Activated CD8-positive, alpha-beta T cell treated with anti-CD3 and anti-CD28 coated beads for 36 hours (primary cell): ENCODE results near the gene FNDC7. TPM values are rescaled to one million over a fixed set of nuclear protein-coding genes. Genes with fewer than 3 reads are reported as not detected.

Source experiments
- ATAC-seq: fragments of 200-7000 bp; cut with Tn5 transposase; one replicate; pipeline ENCODE4 v1.10.0; 2021; ENCODE audit warnings: mild to moderate bottlenecking, moderate library complexity
- CTCF ChIA-PET: fragments of 350-600 bp; sonication (Branson Sonifier 250); formaldehyde crosslinking; loops from one replicate; lab custom pipeline; 2021; ENCODE audit warnings: antibody characterized with exemption; lab: Charles Lee
- POLR2A ChIA-PET: fragments of 350-600 bp; sonication (Branson Sonifier 250); formaldehyde crosslinking; loops from one replicate; lab custom pipeline; 2021; ENCODE audit warnings: antibody characterized with exemption; lab: Charles Lee
- DNase-seq: peaks from one replicate; pipeline ENCODE4 v3.0.0-alpha.2; 2020
- H3K27ac Mint-ChIP-seq: one replicate; pipeline ENCODE4 v1.8.0; 2021; ENCODE audit warnings: mild to moderate bottlenecking, mixed read lengths
- H3K27me3 Mint-ChIP-seq: one replicate; pipeline ENCODE4 v1.8.0; 2021; ENCODE audit warnings: mixed read lengths
- H3K36me3 Mint-ChIP-seq: one replicate; pipeline ENCODE4 v1.8.0; 2021; ENCODE audit warnings: low read depth, mixed read lengths
- H3K4me1 Mint-ChIP-seq: one replicate; pipeline ENCODE4 v1.8.0; 2021; ENCODE audit warnings: low read depth, mixed read lengths
- H3K4me3 Mint-ChIP-seq: one replicate; pipeline ENCODE4 v1.8.0; 2021; ENCODE audit warnings: mild to moderate bottlenecking, moderate library complexity, mixed read lengths
- H3K9me3 Mint-ChIP-seq: one replicate; pipeline ENCODE4 v1.8.0; 2021; ENCODE audit warnings: mixed read lengths
- CTCF ChIP-seq: fragments of 200-600 bp; IDR thresholded peaks from one replicate; pipeline ENCODE4 v1.8.0; 2022; ENCODE audit warnings: antibody characterized with exemption, mild to moderate bottlenecking
- intact Hi-C: fragments of 100-400 bp; cut with micrococcal nuclease; formaldehyde crosslinking; loops from one replicate; pipeline ENCODE4 v1.10.0; 2022
- total RNA-seq, 2 experiments: library from RNA; stranded (reverse); gene quantifications; one replicate each; pipeline ENCODE4 v1.2.3, GENCODE V29; 2021

The FNDC7 gene
- total RNA-seq, 2 experiments from 2014 or later, result 0.20 TPM; not detected in 1

GRCh38 chr1:108686614-108687313 is 25.9 kb upstream of the FNDC7 start:
- ATAC-seq, result no peak
- intact Hi-C loops, result no loop called here
- POLR2A ChIA-PET, result no interaction called here

GRCh38 chr1:108691128-108691941 is 21.4 kb upstream of the FNDC7 start:
- Mint-ChIP-seq H3K4me3 (peak overlapping the region; percentile 97), H3K4me1 (peaks cover 26% of the 10 kb centered on the region), H3K9me3 (no peaks in the 10 kb centered on the region), H3K36me3 (peaks cover 41% of the 10 kb centered on the region), H3K27ac (peak overlapping the region; percentile 97), H3K27me3 (no peaks in the 10 kb centered on the region)
- CTCF ChIA-PET, result interaction anchor here (0.6 to 4.1 kb wide), 10 partner anchors 9 to 179 kb away, joined by 3 to 21 read pairs (median 10); partner anchors contain the start of genes EEIG2 and HENMT1
- ATAC-seq (no peak), DNase-seq (no peak)
- no peak for TF ChIP-seq CTCF
- intact Hi-C loops, result loop anchor here (5.0 kb wide), 1 partner anchor 44 kb away; no protein-coding TSS in a partner anchor
- POLR2A ChIA-PET, result interaction anchor here (1.4 to 4.6 kb wide), 15 partner anchors 9 to 186 kb away, joined by 4 to 64 read pairs (median 8); partner anchors contain the start of genes EEIG2 and HENMT1

More at GRCh38 chr1:108686614-108687313, 25.9 kb upstream of the FNDC7 start:
- no peak overlapping the region for H3K4me3 Mint-ChIP-seq
- no peaks in the 10 kb centered on the region for H3K9me3 Mint-ChIP-seq
- CTCF ChIA-PET, result no interaction called here
- no peak for TF ChIP-seq CTCF
- no peak overlapping the region for H3K27ac Mint-ChIP-seq
- H3K4me1 Mint-ChIP-seq, result peaks cover 14% of the 10 kb centered on the region
- H3K36me3 Mint-ChIP-seq, result peaks cover 6% of the 10 kb centered on the region
- DNase-seq, result no peak
- no peaks in the 10 kb centered on the region for H3K27me3 Mint-ChIP-seq

GRCh38 chr1:108691942-108692723 is 20.6 kb upstream of the FNDC7 start, which contains the start of gene PRPF38B:
TSS of gene PRPF38B (plus strand) at chr1:108692310. CDS start at chr1:108692592, 282 bp downstream.
- no peaks in the 10 kb centered on the region for H3K9me3 Mint-ChIP-seq
- no peak for TF ChIP-seq CTCF
- intact Hi-C loops, result loop anchor here (2.0 to 5.0 kb wide), 2 partner anchors 45 to 55 kb away; partner anchors contain the start of gene STXBP3
- H3K4me1 Mint-ChIP-seq, result peaks cover 31% of the 10 kb centered on the region
- CTCF ChIA-PET, result interaction anchor here (0.9 to 4.1 kb wide), 12 partner anchors 9 to 180 kb away, joined by 3 to 21 read pairs (median 8); partner anchors contain the start of genes EEIG2 and HENMT1
- peaks cover 49% of the 10 kb centered on the region for H3K36me3 Mint-ChIP-seq
- H3K27me3 Mint-ChIP-seq, result no peaks in the 10 kb centered on the region
- POLR2A ChIA-PET, result interaction anchor here (0.6 to 4.6 kb wide), 26 partner anchors 10 to 683 kb away, joined by 3 to 64 read pairs (median 6); partner anchors contain the start of genes EEIG2, HENMT1 and STXBP3
- ATAC-seq, result peak; percentile 89
- H3K27ac Mint-ChIP-seq, result peak within 1 kb of the TSS; percentile 97
- DNase-seq, result peak; percentile 96
- peak within 1 kb of the TSS; percentile 97 for H3K4me3 Mint-ChIP-seq

GRCh38 chr1:108692724-108693655 is 19.7 kb upstream of the FNDC7 start:
- ChIA-PET CTCF (interaction anchor here (0.9 to 4.1 kb wide), 13 partner anchors 10 to 181 kb away, joined by 3 to 21 read pairs (median 7); partner anchors contain the start of genes EEIG2 and HENMT1), POLR2A (interaction anchor here (0.6 to 4.6 kb wide), 27 partner anchors 10 to 682 kb away, joined by 3 to 64 read pairs (median 5); partner anchors contain the start of genes EEIG2, HENMT1 and STXBP3)
- Mint-ChIP-seq H3K4me1 (peaks cover 38% of the 10 kb centered on the region), H3K36me3 (peaks cover 56% of the 10 kb centered on the region), H3K4me3 (peak overlapping the region; percentile 97), H3K27me3 (no peaks in the 10 kb centered on the region), H3K27ac (peak overlapping the region; percentile 97), H3K9me3 (no peaks in the 10 kb centered on the region)
- ATAC-seq (peak; percentile 68), DNase-seq (peak; percentile 84)
- intact Hi-C loops, result loop anchor here (2.0 to 5.0 kb wide), 2 partner anchors 46 to 54 kb away; partner anchors contain the start of gene STXBP3
- TF ChIP-seq CTCF, result peak; percentile 17
